HG02852 (cell line): ENCODE results near the gene GPATCH4.

Source experiments
- ATAC-seq: cut with Tn5 transposase; IDR thresholded peaks from one replicate; pipeline ENCODE4 v1.9.1; 2021; ENCODE audit warnings: mild to moderate bottlenecking, moderate library complexity; ENCODE audit not compliant: unreplicated experiment

Gene GPATCH4

GRCh38 chr1:156551066-156551643, 50.1 kb downstream of the GPATCH4 start:
- ATAC-seq = no peak

- ATAC-seq = no peak
These were observed 50.9 kb downstream of the GPATCH4 start for GRCh38 chr1:156550346-156550745.

- no peak for ATAC-seq
These were observed 51.4 kb downstream of the GPATCH4 start for GRCh38 chr1:156549831-156550230.

GRCh38 chr1:156549390-156549789, 51.9 kb downstream of the GPATCH4 start:
- ATAC-seq = no peak

GRCh38 chr1:156547982-156548381, 53.3 kb downstream of the GPATCH4 start:
- no peak for ATAC-seq

- ATAC-seq = no peak
These were observed 53.8 kb downstream of the GPATCH4 start for GRCh38 chr1:156547434-156547833.

GRCh38 chr1:156546267-156546666, 55.0 kb downstream of the GPATCH4 start:
- no peak for ATAC-seq

- no peak for ATAC-seq
These were observed 56.6 kb downstream of the GPATCH4 start for GRCh38 chr1:156544592-156545102.
